22Rv1 (cell line): ENCODE results near the gene S100B.
"Not testable (repeated sequence)": the region's sequence is repeated elsewhere in the genome, so short reads cannot be mapped to it uniquely, and the experiment has no call there.

Source experiments
- H3K27ac ChIP-seq: fragments of 450-650 bp; 2 replicates; pipeline ENCODE4 v1.5.1; 2017
- CTCF ChIP-seq: fragments of 450-650 bp; IDR thresholded peaks from 2 replicates; pipeline ENCODE4 v1.5.1; 2017; ENCODE audit warnings: mild to moderate bottlenecking
- ZFX ChIP-seq: fragments of 450-650 bp; IDR thresholded peaks from 2 replicates; pipeline ENCODE4 v1.6.1; 2017; ENCODE audit warnings: antibody characterized with exemption, borderline replicate concordance

S100B gene

GRCh38 chr21:46585191-46585953 is 19.5 kb downstream of the S100B start:
- no peak for TF ChIP-seq ZFX
- TF ChIP-seq CTCF, result no peak

GRCh38 chr21:46581780-46582307 is 23.0 kb downstream of the S100B start:
- H3K27ac ChIP-seq, result no peak overlapping the region
- TF ChIP-seq ZFX (no peak), CTCF (no peak)

More at GRCh38 chr21:46585191-46585953, 19.5 kb downstream of the S100B start:
- no peak overlapping the region for H3K27ac ChIP-seq

- not testable (repeated sequence) for H3K27ac ChIP-seq
Observed at GRCh38 chr21:46579394-46579793, 25.5 kb downstream of the S100B start.

- not testable (repeated sequence) for H3K27ac ChIP-seq
Observed at GRCh38 chr21:46577786-46578185, 27.1 kb downstream of the S100B start.

GRCh38 chr21:46572850-46573249 is 32.0 kb downstream of the S100B start:
- TF ChIP-seq CTCF, result no peak
- no peak for TF ChIP-seq ZFX
- H3K27ac ChIP-seq, result no peak overlapping the region

- no peak overlapping the region for H3K27ac ChIP-seq
- TF ChIP-seq ZFX, result no peak
Observed at GRCh38 chr21:46570631-46571030, 34.3 kb downstream of the S100B start.

GRCh38 chr21:46570119-46570518 is 34.8 kb downstream of the S100B start:
- no peak for TF ChIP-seq ZFX
- no peak for TF ChIP-seq CTCF
- H3K27ac ChIP-seq, result no peak overlapping the region

GRCh38 chr21:46569081-46569480 is 35.8 kb downstream of the S100B start:
- no peak overlapping the region for H3K27ac ChIP-seq
- no peak for TF ChIP-seq ZFX

- TF ChIP-seq ZFX (no peak), CTCF (no peak)
Observed at GRCh38 chr21:46568562-46568961, 36.3 kb downstream of the S100B start.

GRCh38 chr21:46567348-46567747 is 37.5 kb downstream of the S100B start:
- TF ChIP-seq ZFX (no peak), CTCF (no peak)
- H3K27ac ChIP-seq, result no peak overlapping the region

More at GRCh38 chr21:46568562-46568961, 36.3 kb downstream of the S100B start:
- no peak overlapping the region for H3K27ac ChIP-seq
